Fibroblast of mammary gland (primary cell): ENCODE data around the gene DIS3L2.

Source experiments
- DNase-seq: peaks from one replicate; pipeline ENCODE4 v3.0.0-alpha.2; 2010; ENCODE audit warnings: low read depth
- H3K4me3 ChIP-seq: 2 replicates; pipeline ENCODE4 v1.5.1; 2011; ENCODE audit warnings: low read depth, mild to moderate bottlenecking, low read length, moderate library complexity; ENCODE audit not compliant: control insufficient read depth
- CTCF ChIP-seq: conservative IDR thresholded peaks from 2 replicates; pipeline ENCODE4 v1.5.1; 2011; ENCODE audit warnings: low read depth, low read length, inconsistent platforms; ENCODE audit not compliant: control insufficient read depth, insufficient read depth

DIS3L2 gene

GRCh38 chr2:231970461-231970860 is 8.9 kb downstream of the DIS3L2 start:
- no peak for TF ChIP-seq CTCF
- peak; percentile 46 for DNase-seq
- no peak overlapping the region for H3K4me3 ChIP-seq

GRCh38 chr2:231975001-231975400 is 13.5 kb downstream of the DIS3L2 start:
- DNase-seq = no peak
- H3K4me3 ChIP-seq = no peak overlapping the region
- TF ChIP-seq CTCF = no peak

DNA sequence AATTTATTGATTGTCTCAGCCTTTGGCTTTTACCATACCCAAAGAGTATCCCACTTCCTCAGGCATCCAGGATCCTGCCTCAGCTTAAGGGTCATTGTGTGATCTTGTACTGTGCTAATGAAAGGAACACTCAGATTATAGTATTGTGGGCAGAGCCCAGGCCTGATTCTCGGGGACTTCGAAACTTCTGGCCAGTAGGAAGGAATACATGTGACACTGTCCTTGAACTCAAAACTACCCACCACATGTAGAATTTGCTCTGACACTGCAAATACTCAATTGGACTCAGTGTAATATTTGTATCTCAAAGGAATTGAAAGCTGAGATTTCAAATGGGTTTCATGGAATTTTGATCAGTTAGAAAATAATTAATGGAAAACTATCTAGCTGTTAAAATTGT is 15.9 kb downstream of the DIS3L2 start:
- no peak for TF ChIP-seq CTCF
- DNase-seq = no peak
- H3K4me3 ChIP-seq = no peak overlapping the region

DNA sequence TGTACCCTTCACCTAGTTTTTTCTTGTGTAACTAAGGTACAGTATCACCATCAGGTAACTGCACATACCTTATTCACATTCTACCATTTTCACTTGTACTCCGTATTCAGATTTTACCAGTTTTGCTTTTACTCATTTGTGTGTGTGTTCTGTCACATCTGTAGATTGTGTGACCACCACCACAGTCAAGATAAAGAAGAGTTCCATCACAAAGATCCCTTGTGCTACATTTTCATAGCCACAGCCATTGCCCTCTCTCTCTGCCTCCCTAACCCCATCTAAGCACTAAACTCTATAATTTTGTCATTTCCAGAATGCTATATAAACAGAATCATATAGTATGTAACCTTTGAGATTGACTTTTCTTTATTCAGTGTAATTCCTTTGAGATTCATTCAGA is 23.5 kb downstream of the DIS3L2 start:
- no peak overlapping the region for H3K4me3 ChIP-seq
- no peak for TF ChIP-seq CTCF
- no peak for DNase-seq

GRCh38 chr2:231985823-231986261 is 24.3 kb downstream of the DIS3L2 start:
- no peak overlapping the region for H3K4me3 ChIP-seq
- no peak for TF ChIP-seq CTCF
- DNase-seq = peak; percentile 19

DNA sequence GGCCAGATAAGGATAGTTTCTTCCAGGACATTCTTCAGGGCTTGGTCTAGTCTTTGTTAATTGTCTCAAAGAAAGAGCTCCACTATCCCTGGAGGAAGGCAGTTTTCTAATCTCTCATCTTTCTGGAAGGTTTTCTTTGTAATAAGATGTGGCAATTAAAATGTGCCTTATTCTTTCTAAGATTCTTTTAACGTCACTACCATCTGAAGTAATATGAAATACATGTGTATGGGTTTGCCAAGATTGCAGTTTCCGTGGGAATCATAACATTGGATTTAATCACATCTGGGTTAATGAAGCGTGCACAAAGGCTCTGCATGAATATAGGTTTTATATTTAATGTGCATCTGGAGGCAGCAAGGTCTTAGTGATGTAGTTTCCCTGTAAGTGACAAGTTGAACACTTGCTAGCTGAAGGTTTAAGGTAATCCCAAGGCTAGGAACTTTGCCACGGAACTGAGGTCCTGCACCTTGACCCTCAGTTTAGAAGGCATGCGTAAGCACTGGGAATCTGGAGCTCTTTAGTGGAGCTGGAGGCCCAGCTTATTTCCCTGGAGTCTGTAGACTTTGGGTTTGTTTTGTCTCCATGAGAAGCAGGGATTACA is 25.7 kb downstream of the DIS3L2 start:
- no peak overlapping the region for H3K4me3 ChIP-seq
- peak; percentile 58 for DNase-seq
- TF ChIP-seq CTCF = no peak
